Ovary (tissue), 9 donors: Measurements from ENCODE around the gene EYA4. TPM values are rescaled to one million over a fixed set of nuclear protein-coding genes. Genes with fewer than 3 reads are reported as not detected.

Experiments
- DNase-seq, 5 donors: peaks; one replicate each; pipeline ENCODE4 v3.0.0-alpha.2; 2019 to 2020
- H3K27ac ChIP-seq, 2 donors: fragments of 200-600 bp; one replicate each; pipeline versions ENCODE4 v1.5.1 to v1.8.0; 2019 to 2022
- H3K27me3 ChIP-seq: fragments of 200-600 bp; one replicate; pipeline ENCODE4 v1.8.0; 2022
- H3K36me3 ChIP-seq: fragments of 200-600 bp; sonication (generic); one replicate; pipeline ENCODE4 v1.5.1; 2019
- H3K4me1 ChIP-seq: one replicate; pipeline ENCODE4 v1.8.1; 2013; ENCODE audit warnings: mild to moderate bottlenecking, moderate library complexity; ENCODE audit not compliant: insufficient read depth
- H3K4me3 ChIP-seq: fragments of 200-600 bp; sonication (generic); one replicate; pipeline ENCODE4 v1.5.1; 2017
- H3K9me3 ChIP-seq, 2 donors: fragments of 200-600 bp in 1 of 2; sonication (generic) in 1 of 2; one replicate each; pipeline versions ENCODE4 v1.5.1 to v1.8.1; 2013 to 2019; ENCODE audit warnings: mild to moderate bottlenecking in 1 of 2, moderate library complexity in 1 of 2
- CTCF ChIP-seq, 3 donors: fragments of 450-650 bp in 2 of 3; fragments of 200-600 bp in 1 of 3; IDR thresholded peaks; one replicate each; pipeline versions ENCODE4 v1.5.1 to v1.8.0; 2016 to 2022; ENCODE audit warnings: antibody characterized with exemption in 3 of 3, mild to moderate bottlenecking in 1 of 3
- EP300 ChIP-seq: sonication (generic); formaldehyde crosslinking; IDR thresholded peaks from one replicate; pipeline ENCODE4 v1.6.1; 2017; ENCODE audit warnings: antibody characterized with exemption
- POLR2A ChIP-seq: fragments of 450-650 bp; IDR thresholded peaks from one replicate; pipeline ENCODE4 v1.6.1; 2017; ENCODE audit warnings: antibody characterized with exemption, mild to moderate bottlenecking, moderate library complexity
- WGBS, 3 donors: extraction: QIAGEN DNeasy Blood & Tissue Kit in 1 of 3; methylation state at CpG; one replicate each; pipeline versions ENCODE4 v1.1.5 to v1.1.7; 2013 to 2017; 5-methylcytosine and 5-hydroxymethylcytosine counted together
- intact Hi-C, 4 donors: fragments of 100-400 bp; cut with DNase I; formaldehyde crosslinking; loops; one replicate each; pipeline versions ENCODE4 v1.11.0 to v1.15.1; 2022 to 2023
- polyA plus RNA-seq, 2 donors: library from polyadenylated mRNA; stranded (reverse); fragments of 200-250 nt in 1 of 2; fragments of 350-450 nt in 1 of 2; fragmentation: Illumina TruSeq in 1 of 2; extraction: RNeasy Lipid Tissue Mini Kit (QIAGEN cat#74804) in 1 of 2; gene quantifications; one replicate each; pipeline ENCODE4 v1.2.3, GENCODE V29; 2013 to 2014
- total RNA-seq, 7 donors: library from RNA; depleted of rRNA in 2 of 7; stranded (reverse); fragments of >200 nt in 2 of 7; fragmentation: NEBNext Ultra II Directional in 3 of 7; extraction: Animal tissue kit (Norgen Biotek cat#: 25700) in 3 of 7; gene quantifications; one replicate each; pipeline versions ENCODE4 v1.1.0 to v1.2.4, GENCODE V29; 2016 to 2023
- donor health status: DM: no; HTN: no; CAD: no; lungs with moderate emphysema.
- donor health status: DM: no; HTN: no; CAD: no.
- donor health status: Bipolar disorder and iron deficiency.
- donor health status: DM: yes; HTN: yes; CAD: no.
- donor health status: DM: no; HTN: no; CAD: no.
- donor health status: DM: yes; HTN: yes; CAD: no.

Gene EYA4
- total and polyA plus RNA-seq, 9 donors: 0.08 to 17.8 (median 2.0) TPM

GRCh38 chr6:133523816-133524215 is 282.7 kb downstream of the EYA4 start:
- 83 to 92% (median 89%) methylated on average over 1 of the region's 1 CpG for WGBS, 3 donors
- TF ChIP-seq EP300: no peak
- no peak for TF ChIP-seq POLR2A
- TF ChIP-seq CTCF (IDR thresholded peaks at IDR 0.05): no peak
- H3K36me3 ChIP-seq: no peaks in the 10 kb centered on the region
- H3K9me3 ChIP-seq: no peaks in the 10 kb centered on the region
- DNase-seq: no peak
- H3K27me3 ChIP-seq: no peaks in the 10 kb centered on the region
- no peak overlapping the region for H3K4me3 ChIP-seq
- no peaks in the 10 kb centered on the region for H3K4me1 ChIP-seq
- H3K27ac ChIP-seq: no peak overlapping the region
- intact Hi-C loops: no loop called here

- Histone ChIP-seq H3K27ac (no peak overlapping the region), H3K4me3 (no peak overlapping the region), H3K27me3 (no peaks in the 10 kb centered on the region), H3K9me3 (no peaks in the 10 kb centered on the region), H3K36me3 (no peaks in the 10 kb centered on the region), H3K4me1 (no peaks in the 10 kb centered on the region)
- intact Hi-C loops: no loop called here
- DNase-seq: no peak
- WGBS, 3 donors: 89 to 91% (median 91%) methylated on average over 5 of the region's 5 CpGs
- TF ChIP-seq EP300 (no peak), CTCF (IDR thresholded peaks at IDR 0.05) (no peak), POLR2A (no peak)
Measured at GRCh38 chr6:133526436-133526835, 285.3 kb downstream of the EYA4 start.

GRCh38 chr6:133528566-133528965 is 287.4 kb downstream of the EYA4 start:
- no peak overlapping the region for H3K27ac ChIP-seq
- no peaks in the 10 kb centered on the region for H3K9me3 ChIP-seq
- no peaks in the 10 kb centered on the region for H3K4me1 ChIP-seq
- H3K36me3 ChIP-seq: no peaks in the 10 kb centered on the region
- intact Hi-C loops: no loop called here
- H3K27me3 ChIP-seq: no peaks in the 10 kb centered on the region
- H3K4me3 ChIP-seq: no peak overlapping the region
- WGBS, 3 donors: 56 to 65% (median 65%) methylated on average over 2 of the region's 2 CpGs
- TF ChIP-seq EP300: no peak
- TF ChIP-seq CTCF (IDR thresholded peaks at IDR 0.05): no peak
- no peak for DNase-seq

GRCh38 chr6:133532908-133533307 is 291.8 kb downstream of the EYA4 start:
- H3K9me3 ChIP-seq: no peaks in the 10 kb centered on the region
- H3K36me3 ChIP-seq: no peaks in the 10 kb centered on the region
- WGBS, 3 donors: 78 to 82% (median 81%) methylated on average over 7 of the region's 7 CpGs
- TF ChIP-seq CTCF (IDR thresholded peaks at IDR 0.05): no peak
- intact Hi-C loops: no loop called here
- no peaks in the 10 kb centered on the region for H3K27me3 ChIP-seq
- H3K4me3 ChIP-seq: no peak overlapping the region
- H3K4me1 ChIP-seq: no peaks in the 10 kb centered on the region
- DNase-seq: no peak
- no peak overlapping the region for H3K27ac ChIP-seq
